ENCODE results near the gene TTC21A. TPM values are rescaled to one million over a fixed set of nuclear protein-coding genes. Genes with fewer than 3 reads are reported as not detected.

The TTC21A gene
- total and polyA plus RNA-seq, 8 donors: 3.1 to 31.3 (median 6.1) TPM

DNA sequence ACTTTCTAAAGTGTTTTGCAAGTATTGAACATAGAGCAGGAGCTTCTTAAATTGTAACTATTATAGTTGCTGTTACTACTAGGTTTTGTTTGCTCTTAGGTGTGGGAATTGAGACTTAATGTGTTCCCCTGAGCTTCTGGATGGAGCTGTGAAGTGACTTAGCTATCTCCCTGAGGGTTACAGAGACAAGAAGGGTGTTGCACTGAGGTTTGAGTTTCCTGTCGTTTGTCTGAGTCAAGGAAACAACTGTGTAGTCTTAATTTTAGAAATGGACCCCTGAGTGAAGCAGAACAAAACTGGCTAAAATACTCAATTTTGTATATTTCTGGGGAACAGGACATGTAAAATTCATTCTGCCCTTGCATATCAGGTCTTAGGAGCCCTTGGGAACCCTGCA lies 20.4 kb downstream of the TTC21A start:
- no peaks in the 10 kb centered on the region for H3K27me3 ChIP-seq
- H3K27ac ChIP-seq: no peak overlapping the region
- H3K36me3 ChIP-seq: no peaks in the 10 kb centered on the region
- TF ChIP-seq, protein P1, sequence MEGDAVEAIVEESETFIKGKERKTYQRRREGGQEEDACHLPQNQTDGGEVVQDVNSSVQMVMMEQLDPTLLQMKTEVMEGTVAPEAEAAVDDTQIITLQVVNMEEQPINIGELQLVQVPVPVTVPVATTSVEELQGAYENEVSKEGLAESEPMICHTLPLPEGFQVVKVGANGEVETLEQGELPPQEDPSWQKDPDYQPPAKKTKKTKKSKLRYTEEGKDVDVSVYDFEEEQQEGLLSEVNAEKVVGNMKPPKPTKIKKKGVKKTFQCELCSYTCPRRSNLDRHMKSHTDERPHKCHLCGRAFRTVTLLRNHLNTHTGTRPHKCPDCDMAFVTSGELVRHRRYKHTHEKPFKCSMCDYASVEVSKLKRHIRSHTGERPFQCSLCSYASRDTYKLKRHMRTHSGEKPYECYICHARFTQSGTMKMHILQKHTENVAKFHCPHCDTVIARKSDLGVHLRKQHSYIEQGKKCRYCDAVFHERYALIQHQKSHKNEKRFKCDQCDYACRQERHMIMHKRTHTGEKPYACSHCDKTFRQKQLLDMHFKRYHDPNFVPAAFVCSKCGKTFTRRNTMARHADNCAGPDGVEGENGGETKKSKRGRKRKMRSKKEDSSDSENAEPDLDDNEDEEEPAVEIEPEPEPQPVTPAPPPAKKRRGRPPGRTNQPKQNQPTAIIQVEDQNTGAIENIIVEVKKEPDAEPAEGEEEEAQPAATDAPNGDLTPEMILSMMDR (IDR thresholded peaks at IDR 0.05): no peak
- no peak for DNase-seq
- ATAC-seq: no peak
- H3K4me1 ChIP-seq: peaks cover 4 to 13% (median 5%) of the 10 kb centered on the region in 3 donors
- H3K9me3 ChIP-seq: no peaks in the 10 kb centered on the region
- H3K4me3 ChIP-seq: no peak overlapping the region
- no peak for FAIRE-seq
- WGBS, 2 donors: 31 to 44% methylated on average over 1 of the region's 1 CpG
- intact Hi-C loops (cut with DNase I): loop anchor here (5.0 to 10.0 kb wide), 2 partner anchors 157 to 159 kb away; partner anchors contain the start of gene CX3CR1 (in 2 of the 3)

DNA sequence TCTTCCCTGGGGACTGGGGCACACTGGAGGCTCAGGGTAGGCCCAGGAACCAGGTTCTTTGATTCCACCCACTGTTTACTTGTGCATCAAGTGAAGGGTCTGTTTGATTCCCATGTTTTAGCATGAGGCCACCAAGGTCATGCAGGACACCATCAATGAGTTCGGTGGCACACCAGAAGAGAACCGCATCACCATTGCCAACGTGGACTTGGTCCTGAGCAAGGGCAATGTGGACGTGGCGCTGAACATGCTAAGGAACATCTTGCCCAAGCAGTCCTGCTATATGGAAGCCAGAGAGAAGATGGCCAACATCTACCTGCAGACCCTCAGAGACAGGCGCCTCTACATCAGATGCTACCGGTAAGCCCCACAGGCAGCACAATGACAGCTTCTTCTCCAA lies 21.5 kb downstream of the TTC21A start:
- Histone ChIP-seq H3K27ac (no peak overlapping the region), H3K4me1 (peaks cover 4 to 13% (median 5%) of the 10 kb centered on the region in 3 donors), H3K9me3 (no peaks in the 10 kb centered on the region), H3K27me3 (no peaks in the 10 kb centered on the region), H3K36me3 (no peaks in the 10 kb centered on the region), H3K4me3 (no peak overlapping the region)
- intact Hi-C loops (cut with DNase I): loop anchor here (5.0 to 10.0 kb wide), 2 partner anchors 156 to 158 kb away; partner anchors contain the start of gene CX3CR1 (in 2 of the 3)
- TF ChIP-seq, protein P1 (IDR thresholded peaks at IDR 0.05): no peak
- FAIRE-seq: no peak
- DNase-seq: peak in 1 of 6 donors; percentile 34
- WGBS, 2 donors: 92 to 93% methylated on average over 7 of the region's 7 CpGs
- ATAC-seq: no peak

DNA sequence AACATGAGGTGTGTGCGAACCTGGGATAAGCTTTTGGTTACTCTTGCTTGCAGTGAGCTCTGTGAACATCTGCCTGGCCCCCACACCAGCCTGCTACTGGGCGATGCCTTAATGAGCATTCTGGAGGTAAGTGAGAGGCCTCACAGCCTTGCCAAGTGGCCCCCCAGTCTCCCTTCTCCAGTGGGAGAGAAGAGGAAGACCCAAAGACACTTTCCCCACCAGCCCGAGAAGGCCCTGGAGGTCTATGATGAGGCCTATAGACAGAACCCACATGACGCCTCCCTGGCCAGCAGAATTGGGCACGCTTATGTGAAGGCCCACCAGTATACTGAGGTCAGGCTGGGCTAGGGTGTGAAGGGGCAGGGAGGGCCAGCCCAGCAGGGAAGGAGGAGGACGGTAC lies 22.5 kb downstream of the TTC21A start:
- H3K36me3 ChIP-seq: no peaks in the 10 kb centered on the region
- 88 to 90% methylated on average over 6 of the region's 6 CpGs for WGBS, 2 donors
- FAIRE-seq: no peak
- peaks cover 4 to 13% (median 5%) of the 10 kb centered on the region in 3 donors for H3K4me1 ChIP-seq
- ATAC-seq: no peak
- TF ChIP-seq, protein P1 (IDR thresholded peaks at IDR 0.05): no peak
- H3K9me3 ChIP-seq: no peaks in the 10 kb centered on the region
- no peak overlapping the region for H3K27ac ChIP-seq
- peak in 2 of 6 donors; percentile 6 to 23 for DNase-seq
- intact Hi-C loops (cut with DNase I): no loop called here
- no peak overlapping the region for H3K4me3 ChIP-seq
- H3K27me3 ChIP-seq: no peaks in the 10 kb centered on the region

DNA sequence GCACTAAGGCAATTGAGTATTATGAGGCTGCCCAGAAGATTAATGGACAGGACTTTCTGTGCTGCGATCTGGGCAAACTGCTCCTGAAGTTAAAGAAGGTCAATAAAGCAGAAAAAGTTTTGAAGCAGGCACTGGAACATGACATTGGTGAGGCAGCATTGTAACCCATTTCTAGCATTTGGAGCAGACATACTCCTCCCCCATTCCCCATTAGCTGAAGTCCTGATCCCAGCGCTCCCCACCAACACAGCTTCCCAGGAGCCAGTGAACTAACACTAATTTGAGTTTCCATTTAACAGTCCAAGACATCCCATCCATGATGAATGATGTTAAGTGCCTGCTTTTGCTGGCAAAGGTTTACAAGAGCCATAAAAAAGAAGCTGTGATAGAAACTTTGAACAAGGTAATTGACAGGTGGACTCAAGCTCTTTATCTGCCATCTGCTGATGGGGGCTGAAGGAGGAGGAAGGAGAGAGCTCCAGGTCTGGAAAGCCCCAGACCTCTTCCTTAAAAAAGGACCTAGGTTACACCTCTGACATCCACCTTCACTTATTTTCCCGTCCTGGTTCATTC lies 23.3 kb downstream of the TTC21A start:
- Histone ChIP-seq H3K4me3 (no peak overlapping the region), H3K27ac (no peak overlapping the region), H3K27me3 (no peaks in the 10 kb centered on the region), H3K36me3 (no peaks in the 10 kb centered on the region), H3K9me3 (no peaks in the 10 kb centered on the region), H3K4me1 (peaks cover 0 to 8% (median 0%) of the 10 kb centered on the region in 3 donors)
- FAIRE-seq (no peak), DNase-seq (peak in 1 of 6 donors; percentile 6), ATAC-seq (peak in 1 of 4 donors; percentile 19)
- TF ChIP-seq, protein P1 (IDR thresholded peaks at IDR 0.05): no peak
- WGBS, 2 donors: 67 to 71% methylated on average over 3 of the region's 3 CpGs
- intact Hi-C loops (cut with DNase I): no loop called here
